ENCODE results near the gene MMAB.

The MMAB gene

DNA sequence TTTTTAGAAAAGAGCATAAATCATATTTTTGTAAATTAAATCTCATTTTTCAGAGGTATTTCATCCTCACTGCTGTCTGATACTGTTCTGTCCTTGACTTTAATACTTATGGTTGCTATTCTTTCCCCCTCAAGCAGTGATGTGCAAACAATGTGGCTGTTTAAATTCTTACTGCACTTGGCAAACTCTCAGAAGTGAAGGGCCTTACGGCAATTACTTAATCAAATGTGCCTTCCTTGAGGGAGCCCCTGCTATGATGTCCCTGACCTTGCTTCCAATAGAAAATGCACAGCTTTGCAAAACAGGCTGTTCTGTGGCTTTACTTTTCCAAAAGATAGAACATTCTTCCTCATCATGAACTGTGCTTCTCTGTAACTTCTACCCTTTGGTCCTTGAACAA is 60.7 kb downstream of the MMAB start:
- no peak for DNase-seq (ENCODE audit: low spot score)

DNA sequence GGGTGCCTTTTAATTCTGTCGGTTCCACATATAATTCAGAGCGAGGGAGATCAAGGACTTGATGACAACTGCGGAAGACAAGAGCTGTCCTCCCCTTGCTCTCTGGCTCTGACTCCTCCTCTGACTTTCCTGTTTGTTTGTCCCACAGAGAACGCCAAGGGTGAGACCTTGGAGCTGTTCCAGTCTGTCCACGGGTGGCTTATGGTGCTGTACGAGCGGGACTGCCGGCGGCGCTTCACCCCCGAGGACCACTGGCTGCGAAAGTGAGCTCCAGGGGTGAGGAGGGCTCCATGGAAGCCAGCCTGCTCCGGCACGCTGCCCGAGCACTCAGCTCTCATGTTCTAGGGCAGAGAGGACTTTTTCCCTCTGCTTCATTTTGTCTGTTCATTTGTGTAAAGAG is 63.1 kb downstream of the MMAB start:
- no peak for DNase-seq (ENCODE audit: low spot score)

DNA sequence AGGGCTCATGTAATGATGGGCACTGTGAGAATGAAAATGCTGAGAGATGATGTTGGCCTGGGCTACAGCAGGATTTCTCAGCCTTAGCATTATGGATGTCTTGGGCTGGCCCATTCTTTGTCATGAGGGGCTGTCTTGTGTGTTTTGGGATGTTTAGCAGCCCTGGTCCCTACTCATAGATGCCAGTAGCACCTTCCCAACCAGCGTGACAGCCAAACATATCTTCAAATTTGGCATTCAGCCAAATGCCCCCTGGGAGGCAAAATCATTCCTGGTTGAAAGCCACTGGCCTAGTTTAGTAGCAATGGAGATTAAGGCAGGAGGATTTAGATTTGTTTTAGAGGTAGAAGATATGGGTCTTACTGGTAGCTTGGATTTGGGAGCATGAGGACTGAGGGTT is 69.2 kb downstream of the MMAB start:
- DNase-seq (ENCODE audit: low spot score): no peak

All from HuH-7 (cell line).